HEK293 (cell line): ENCODE results near the gene PRKCZ.

Source experiments
- BCL11A ChIP-seq: fragments of 450-650 bp; formaldehyde crosslinking; IDR thresholded peaks from 2 replicates; pipeline ENCODE4 v1.5.1; 2016; ENCODE audit warnings: low read depth, missing biosample characterization, missing genetic modification characterization
- CTCF ChIP-seq: fragments of 450-650 bp; formaldehyde crosslinking; IDR thresholded peaks from 2 replicates; pipeline ENCODE4 v1.5.1; 2016; ENCODE audit warnings: missing biosample characterization, missing genetic modification characterization
- SETDB1 ChIP-seq: IDR thresholded peaks from one replicate; pipeline ENCODE4 v1.6.1; 2017; ENCODE audit warnings: mild to moderate bottlenecking, low read length, moderate library complexity, mixed read lengths; ENCODE audit not compliant: insufficient read length
- SP2 ChIP-seq: fragments of 450-650 bp; formaldehyde crosslinking; IDR thresholded peaks from 2 replicates; pipeline ENCODE4 v1.5.1; 2016; ENCODE audit warnings: missing biosample characterization, missing genetic modification characterization
- YY1 ChIP-seq: fragments of 450-650 bp; formaldehyde crosslinking; IDR thresholded peaks from 2 replicates; pipeline ENCODE4 v1.5.1; 2018; ENCODE audit warnings: missing biosample characterization, missing genetic modification characterization
- ZNF114 ChIP-seq: fragments of 450-650 bp; formaldehyde crosslinking; IDR thresholded peaks from 2 replicates; pipeline ENCODE4 v1.5.0; 2017; ENCODE audit warnings: missing biosample characterization, missing genetic modification characterization
- ZNF324 ChIP-seq: fragments of 450-650 bp; formaldehyde crosslinking; IDR thresholded peaks from 2 replicates; pipeline ENCODE4 v1.5.1; 2016; ENCODE audit warnings: missing biosample characterization, missing genetic modification characterization
- ZNF37A ChIP-seq: fragments of 450-650 bp; IDR thresholded peaks from 2 replicates; pipeline ENCODE4 v1.5.1; 2018; ENCODE audit warnings: missing biosample characterization, missing genetic modification characterization
- ZNF654 ChIP-seq: fragments of 450-650 bp; formaldehyde crosslinking; IDR thresholded peaks from 2 replicates; pipeline ENCODE4 v1.5.1; 2016; ENCODE audit warnings: low read depth, missing biosample characterization, missing genetic modification characterization
- TF ChIP-seq, protein P1 (sequence below): fragments of 450-650 bp; formaldehyde crosslinking; IDR thresholded peaks from 2 replicates; pipeline ENCODE4 v1.5.1; 2016; ENCODE audit warnings: missing biosample characterization, missing genetic modification characterization

GRCh38 chr1:2184531-2184930 lies 134.3 kb downstream of the PRKCZ start:
- TF ChIP-seq CTCF (tag by site-specific recombination) (no peak), ZNF324 (tag by site-specific recombination) (no peak), SP2 (tag by site-specific recombination) (no peak), BCL11A (tag by site-specific recombination) (no peak), YY1 (tag by site-specific recombination) (no peak), SETDB1 (no peak), ZNF37A (no peak), ZNF114 (tag by site-specific recombination) (no peak), ZNF654 (no peak)
- TF ChIP-seq, protein P1, sequence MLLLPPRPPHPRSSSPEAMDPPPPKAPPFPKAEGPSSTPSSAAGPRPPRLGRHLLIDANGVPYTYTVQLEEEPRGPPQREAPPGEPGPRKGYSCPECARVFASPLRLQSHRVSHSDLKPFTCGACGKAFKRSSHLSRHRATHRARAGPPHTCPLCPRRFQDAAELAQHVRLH (tag by site-specific recombination): no peak
